GM12878 (cell line): ENCODE results near the gene NRXN3. TPM values are rescaled to one million over a fixed set of nuclear protein-coding genes. Genes with fewer than 3 reads are reported as not detected.

Experiments
- ATAC-seq: fragments of 200-7000 bp; cut with Tn5 transposase; 3 replicates; pipeline ENCODE4 v1.9.1; 2020; ENCODE audit warnings: mild to moderate bottlenecking, moderate library complexity
- BruUV-seq: library from RNA; stranded (reverse); fragments of 400-500 nt; replicated peaks from 2 replicates; lab custom pipeline; 2021; lab: Mats Ljungman, UMichigan
- CTCF ChIA-PET: fragments of 300-600 bp; sonication (Branson Sonifier 250); formaldehyde crosslinking; extraction: SDS; loops from one replicate; lab custom pipeline; 2021; ENCODE audit warnings: inconsistent platforms; lab: Yijun Ruan, JAX
- POLR2A ChIA-PET: fragments of 350-600 bp; formaldehyde crosslinking; extraction: SDS; loops from one replicate; lab custom pipeline; 2021; ENCODE audit warnings: inconsistent platforms; lab: Charles Lee
- RAD21 ChIA-PET: fragments of 300-600 bp; sonication (Branson Sonifier 250); formaldehyde crosslinking; loops from one replicate; lab custom pipeline; 2023; ENCODE audit warnings: antibody characterized with exemption; ENCODE audit not compliant: unreplicated experiment; lab: Charles Lee
- SMC1A ChIA-PET: fragments of 300-600 bp; sonication (Branson Sonifier 250); formaldehyde crosslinking; loops from one replicate; lab custom pipeline; 2023; ENCODE audit not compliant: unreplicated experiment, uncharacterized antibody; lab: Charles Lee
- DNase-seq: peaks from one replicate; pipeline ENCODE4 v3.0.0-alpha.2; 2011; ENCODE audit warnings: low read depth, low spot score
- FAIRE-seq: peaks from 3 replicates; lab custom pipeline; 2011; peaks lifted over from hg19 to GRCh38; lab: Jason Lieb, UNC
- H2AFZ ChIP-seq: 2 replicates; pipeline ENCODE4 v1.6.0; 2011; ENCODE audit warnings: low read depth, low read length, control low read depth; ENCODE audit not compliant: control insufficient read depth
- H3K27ac ChIP-seq: 2 replicates; pipeline ENCODE4 v1.5.1; 2011; ENCODE audit warnings: control low read depth; ENCODE audit not compliant: control insufficient read depth, insufficient read depth
- H3K27me3 ChIP-seq, 2 experiments: replicated peaks in 1 of 2; 2 replicates each; pipeline versions ENCODE4 v1.6.0 to v1.6.1; 2011; ENCODE audit warnings: low read length in 1 of 2; ENCODE audit not compliant: control insufficient read depth in 2 of 2, insufficient read depth in 2 of 2
- H3K36me3 ChIP-seq, 2 experiments: 2 replicates each; pipeline ENCODE4 v1.5.1; 2011; ENCODE audit warnings: low read length in 1 of 2; ENCODE audit not compliant: control insufficient read depth in 2 of 2, insufficient read depth in 2 of 2
- H3K4me1 ChIP-seq: 2 replicates; pipeline ENCODE4 v1.6.1; 2011; ENCODE audit warnings: mild to moderate bottlenecking, low read length, moderate library complexity, mixed read lengths; ENCODE audit not compliant: control insufficient read depth, insufficient read depth
- H3K4me2 ChIP-seq: 2 replicates; pipeline ENCODE4 v1.6.0; 2011; ENCODE audit warnings: control low read depth; ENCODE audit not compliant: control insufficient read depth, insufficient read depth
- H3K4me3 ChIP-seq: fragments of 200-600 bp; sonication (generic); 2 replicates; pipeline ENCODE4 v1.5.1; 2016
- H3K79me2 ChIP-seq: 2 replicates; pipeline ENCODE4 v1.6.0; 2011; ENCODE audit warnings: low read length; ENCODE audit not compliant: control insufficient read depth, insufficient read depth
- H3K9ac ChIP-seq: 2 replicates; pipeline ENCODE4 v1.8.0; 2011; ENCODE audit warnings: low read length, control low read depth, mixed read lengths; ENCODE audit not compliant: control insufficient read depth, insufficient read depth
- H3K9me3 ChIP-seq: replicated peaks from 3 replicates; pipeline ENCODE4 v1.5.1; 2011; ENCODE audit warnings: mild to moderate bottlenecking, low read length; ENCODE audit not compliant: control insufficient read depth, insufficient read depth
- H4K20me1 ChIP-seq: 2 replicates; pipeline ENCODE4 v1.6.0; 2011; ENCODE audit not compliant: control insufficient read depth, insufficient read depth
- DPF2 ChIP-seq: fragments of 450-650 bp; IDR thresholded peaks from 2 replicates; pipeline ENCODE4 v1.6.1; 2017; ENCODE audit warnings: mild to moderate bottlenecking
- MEF2A ChIP-seq: IDR thresholded peaks from 2 replicates; pipeline ENCODE4 v1.6.1; 2011; ENCODE audit warnings: low read depth, mild to moderate bottlenecking, low read length, moderate library complexity; ENCODE audit not compliant: insufficient read depth
- PBX3 ChIP-seq: IDR thresholded peaks from 2 replicates; pipeline ENCODE4 v1.6.1; 2011; ENCODE audit warnings: mild to moderate bottlenecking, low read depth, low read length, moderate library complexity; ENCODE audit not compliant: insufficient replicate concordance
- PML ChIP-seq: IDR thresholded peaks from 2 replicates; pipeline ENCODE4 v1.6.1; 2012; ENCODE audit warnings: low read length, inconsistent platforms
- POLR2AphosphoS2 ChIP-seq: IDR thresholded peaks from 2 replicates; pipeline ENCODE4 v1.6.1; 2011; ENCODE audit warnings: low read depth, mild to moderate bottlenecking, low read length, improper control_type of control experiment, moderate library complexity
- POU2F2 ChIP-seq: IDR thresholded peaks from 3 replicates; pipeline ENCODE4 v1.6.1; 2011; ENCODE audit warnings: low read depth, mild to moderate bottlenecking, low read length, borderline replicate concordance
- RCOR1 ChIP-seq: conservative IDR thresholded peaks from 2 replicates; pipeline ENCODE4 v1.6.1; 2012; ENCODE audit warnings: low read depth, low read length, improper control_type of control experiment
- REST ChIP-seq: IDR thresholded peaks from 2 replicates; pipeline ENCODE4 v1.6.1; 2012; ENCODE audit warnings: mild to moderate bottlenecking, low read depth, low read length
- SIN3A ChIP-seq: IDR thresholded peaks from 2 replicates; pipeline ENCODE4 v1.6.1; 2012; ENCODE audit warnings: low read depth, low read length, improper control_type of control experiment
- SMC3 ChIP-seq: IDR thresholded peaks from 2 replicates; pipeline ENCODE4 v1.6.1; 2011; ENCODE audit warnings: low read length, improper control_type of control experiment, borderline replicate concordance
- TCF7 ChIP-seq: IDR thresholded peaks from 2 replicates; pipeline ENCODE4 v1.6.1; 2014; ENCODE audit warnings: antibody characterized with exemption, borderline replicate concordance
- ZBTB33 ChIP-seq: fragments of 450-650 bp; IDR thresholded peaks from 2 replicates; pipeline ENCODE4 v1.6.1; 2017; ENCODE audit warnings: mild to moderate bottlenecking
- ZNF592 ChIP-seq: fragments of 450-650 bp; IDR thresholded peaks from 2 replicates; pipeline ENCODE4 v1.6.1; 2017; ENCODE audit warnings: mild to moderate bottlenecking, moderate library complexity
- WGBS: methylation state at CpG from one replicate; pipeline ENCODE4 v1.1.6; 2016; ENCODE audit warnings: low lambda C conversion rate; ENCODE audit not compliant: insufficient replicate concordance, insufficient coverage; ENCODE audit errors: missing lambda C conversion rate; 5-methylcytosine and 5-hydroxymethylcytosine counted together
- in situ Hi-C: fragments of 300-500 bp; cut with MboI; formaldehyde crosslinking; loops from 9 replicates; pipeline ENCODE4 v1.14.3; 2018; ENCODE audit warnings: mixed read lengths
- intact Hi-C: fragments of 100-400 bp; cut with micrococcal nuclease; formaldehyde crosslinking; loops from one replicate; pipeline ENCODE4 v1.14.2; 2022; ENCODE audit not compliant: unreplicated experiment
- polyA plus RNA-seq, 11 experiments: library from polyadenylated mRNA; depleted of rRNA in 4 of 11; unstranded in 6 of 11; stranded (reverse) in 5 of 11; fragments of >200 nt; fragmentation: Nextera tagmentation in 4 of 11; fragmentation: Illumina TruSeq in 1 of 11; extraction: Ambion mirVana in 4 of 11; extraction: Trizol in 1 of 11; gene quantifications; 1 replicate in 1 of 11; 2 replicates in 10 of 11; pipeline versions ENCODE4 v1.2.1 to v1.2.3, GENCODE V29; 2011 to 2016; ENCODE audit warnings: inconsistent platforms in 2 of 11, missing spikeins in 2 of 11, low read depth in 1 of 11
- total RNA-seq, 4 experiments: library from RNA; depleted of rRNA in 3 of 4; stranded (reverse); fragments of >200 nt in 3 of 4; fragmentation: Illumina TruSeq in 1 of 4; extraction: Trizol in 1 of 4; gene quantifications; 2 replicates each; pipeline versions ENCODE4 v1.2.1 to v1.2.3, GENCODE V29; 2013 to 2021

NRXN3 gene
- total and polyA plus RNA-seq, 10 of the 15 experiments (the other 5 are each of a cell fraction or from before 2014, with no cell fraction given) = 0.52 to 3.3 (median 1.4) TPM

- H3K9me3 ChIP-seq = no peaks in the 10 kb centered on the region
- no peak overlapping the region for H3K4me2 ChIP-seq
- SMC1A ChIA-PET = no interaction called here
- DNase-seq (no peak), FAIRE-seq (no peak), ATAC-seq (no peak)
- POLR2A ChIA-PET = no interaction called here
- no peaks in the 10 kb centered on the region for H3K36me3 ChIP-seq
- in situ Hi-C loops (no loop called here), intact Hi-C loops (no loop called here)
- no peak overlapping the region for H2AFZ ChIP-seq
- no peaks in the 10 kb centered on the region for H4K20me1 ChIP-seq
- H3K79me2 ChIP-seq = no peaks in the 10 kb centered on the region
- no peak overlapping the region for H3K4me3 ChIP-seq
- H3K27ac ChIP-seq = no peak overlapping the region
- no peaks in the 10 kb centered on the region for H3K4me1 ChIP-seq
- H3K27me3 ChIP-seq = no peaks in the 10 kb centered on the region
- WGBS = 2% methylated on average over 3 of the region's 3 CpGs
- CTCF ChIA-PET = no interaction called here
- H3K9ac ChIP-seq = no peak overlapping the region
- RAD21 ChIA-PET = no interaction called here
- no TSS peak for BruUV-seq
- TF ChIP-seq POU2F2 = no peak
- no peak for TF ChIP-seq RCOR1
- no peak for TF ChIP-seq TCF7
- TF ChIP-seq SMC3 = no peak
- no peak for TF ChIP-seq SIN3A
- TF ChIP-seq REST = no peak
- no peak for TF ChIP-seq PBX3
- no peak for TF ChIP-seq MEF2A
- no peak for TF ChIP-seq PML
- TF ChIP-seq POLR2AphosphoS2 = no peak
- TF ChIP-seq ZBTB33 = no peak
- TF ChIP-seq DPF2 = no peak
- no peak for TF ChIP-seq ZNF592
These were observed 1659.4 kb downstream of the NRXN3 start for GRCh38 chr14:79829405-79830166.
